ENCODE results near the gene YJEFN3. TPM values are rescaled to one million over a fixed set of nuclear protein-coding genes. Genes with fewer than 3 reads are reported as not detected.

Gene YJEFN3
- polyA plus RNA-seq, 3 donors = 2.3 TPM; not detected in 2

DNA sequence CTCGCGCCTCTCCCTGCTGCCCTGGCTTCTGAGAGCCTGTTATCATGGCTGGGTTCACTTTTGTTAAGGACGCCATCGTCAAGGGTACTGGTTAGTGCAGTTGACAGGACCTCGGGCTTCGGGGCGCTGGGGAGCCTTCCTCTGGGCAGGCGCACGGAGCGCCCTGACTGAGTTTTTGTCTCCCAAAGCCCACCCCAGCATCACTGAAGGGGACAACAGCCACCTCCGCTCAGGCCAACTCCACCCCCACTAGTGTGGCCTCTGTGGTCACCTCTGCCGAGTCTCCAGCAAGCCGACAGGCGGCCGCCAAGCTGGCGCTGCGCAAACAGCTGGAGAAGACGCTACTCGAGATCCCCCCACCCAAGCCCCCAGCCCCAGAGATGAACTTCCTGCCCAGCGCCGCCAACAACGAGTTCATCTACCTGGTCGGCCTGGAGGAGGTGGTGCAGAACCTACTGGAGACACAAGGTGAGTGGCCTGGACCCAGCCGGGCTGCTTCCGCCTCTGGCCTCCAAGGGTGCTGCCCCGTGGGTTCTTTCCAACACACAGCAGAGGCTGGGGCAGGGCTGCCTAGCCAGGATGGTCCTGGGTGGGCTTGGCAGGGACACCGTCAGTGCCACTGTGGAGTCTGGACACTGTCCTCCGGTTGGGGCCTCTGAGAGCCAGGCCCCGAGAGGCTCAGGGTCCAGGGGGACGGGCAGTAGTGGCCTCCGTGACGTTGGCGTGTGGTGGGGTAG, 30.3 kb upstream of the YJEFN3 start:
- Histone ChIP-seq H3K36me3 (replicated peaks in 1 of 2; ENCODE audit: control insufficient read depth in 1 of 2, insufficient read depth in 2 of 2, low read length in 2 of 2) (peaks cover 93 to 99% of the 10 kb centered on the region in 2 donors), H3K27ac (ENCODE audit: low read depth in 1 of 2, low read length in 2 of 2) (peak overlapping the region in 1 of 2 donors; percentile 18), H3K27me3 (ENCODE audit: control insufficient read depth in 2 of 2, insufficient read depth in 2 of 2, low read length in 2 of 2) (no peaks in the 10 kb centered on the region), H4K20me1 (ENCODE audit: insufficient read depth, low read length) (peaks cover 46% of the 10 kb centered on the region), H3K4me1 (ENCODE audit: control insufficient read depth in 1 of 2, insufficient read depth in 2 of 2, low read length in 2 of 2) (no peaks in the 10 kb centered on the region), H3K79me2 (ENCODE audit: insufficient read depth, low read length) (peaks cover 8% of the 10 kb centered on the region), H3K4me2 (replicated peaks; ENCODE audit: extremely low read depth, low read length, poor library complexity, severe bottlenecking) (no peak overlapping the region), H3K9ac (ENCODE audit: insufficient read depth, low read length, poor library complexity, severe bottlenecking) (no peak overlapping the region), H3K9me3 (replicated peaks in 1 of 2; ENCODE audit: control insufficient read depth in 1 of 2, insufficient read depth in 1 of 2, low read length in 2 of 2) (no peaks in the 10 kb centered on the region), H3K4me3 (replicated peaks in 1 of 3; ENCODE audit: low read depth in 2 of 3, low read length in 3 of 3) (no peak overlapping the region), H2AFZ (ENCODE audit: insufficient read depth, low read depth, low read length, poor library complexity, severe bottlenecking) (no peak overlapping the region)
- Mint-ChIP-seq H3K4me3 (no peak overlapping the region), H3K27me3 (ENCODE audit: low read depth in 3 of 3) (peaks cover 0 to 3% (median 0%) of the 10 kb centered on the region in 3 donors), H3K27ac (peak overlapping the region in 1 of 7 donors; percentile 35), H3K9me3 (peaks cover 0 to 5% (median 0%) of the 10 kb centered on the region in 7 donors), H3K4me1 (peaks cover 2% of the 10 kb centered on the region), H3K36me3 (peaks cover 89 to 99% of the 10 kb centered on the region in 2 donors)
- no peak for DNase-seq
- WGBS (ENCODE audit: insufficient coverage) = 96% methylated on average over 24 of the region's 33 CpGs
- intact Hi-C loops (cut with micrococcal nuclease) = no loop called here
- TF ChIP-seq, protein P1, sequence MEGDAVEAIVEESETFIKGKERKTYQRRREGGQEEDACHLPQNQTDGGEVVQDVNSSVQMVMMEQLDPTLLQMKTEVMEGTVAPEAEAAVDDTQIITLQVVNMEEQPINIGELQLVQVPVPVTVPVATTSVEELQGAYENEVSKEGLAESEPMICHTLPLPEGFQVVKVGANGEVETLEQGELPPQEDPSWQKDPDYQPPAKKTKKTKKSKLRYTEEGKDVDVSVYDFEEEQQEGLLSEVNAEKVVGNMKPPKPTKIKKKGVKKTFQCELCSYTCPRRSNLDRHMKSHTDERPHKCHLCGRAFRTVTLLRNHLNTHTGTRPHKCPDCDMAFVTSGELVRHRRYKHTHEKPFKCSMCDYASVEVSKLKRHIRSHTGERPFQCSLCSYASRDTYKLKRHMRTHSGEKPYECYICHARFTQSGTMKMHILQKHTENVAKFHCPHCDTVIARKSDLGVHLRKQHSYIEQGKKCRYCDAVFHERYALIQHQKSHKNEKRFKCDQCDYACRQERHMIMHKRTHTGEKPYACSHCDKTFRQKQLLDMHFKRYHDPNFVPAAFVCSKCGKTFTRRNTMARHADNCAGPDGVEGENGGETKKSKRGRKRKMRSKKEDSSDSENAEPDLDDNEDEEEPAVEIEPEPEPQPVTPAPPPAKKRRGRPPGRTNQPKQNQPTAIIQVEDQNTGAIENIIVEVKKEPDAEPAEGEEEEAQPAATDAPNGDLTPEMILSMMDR (IDR thresholded peaks at IDR 0.05) = no peak

DNA sequence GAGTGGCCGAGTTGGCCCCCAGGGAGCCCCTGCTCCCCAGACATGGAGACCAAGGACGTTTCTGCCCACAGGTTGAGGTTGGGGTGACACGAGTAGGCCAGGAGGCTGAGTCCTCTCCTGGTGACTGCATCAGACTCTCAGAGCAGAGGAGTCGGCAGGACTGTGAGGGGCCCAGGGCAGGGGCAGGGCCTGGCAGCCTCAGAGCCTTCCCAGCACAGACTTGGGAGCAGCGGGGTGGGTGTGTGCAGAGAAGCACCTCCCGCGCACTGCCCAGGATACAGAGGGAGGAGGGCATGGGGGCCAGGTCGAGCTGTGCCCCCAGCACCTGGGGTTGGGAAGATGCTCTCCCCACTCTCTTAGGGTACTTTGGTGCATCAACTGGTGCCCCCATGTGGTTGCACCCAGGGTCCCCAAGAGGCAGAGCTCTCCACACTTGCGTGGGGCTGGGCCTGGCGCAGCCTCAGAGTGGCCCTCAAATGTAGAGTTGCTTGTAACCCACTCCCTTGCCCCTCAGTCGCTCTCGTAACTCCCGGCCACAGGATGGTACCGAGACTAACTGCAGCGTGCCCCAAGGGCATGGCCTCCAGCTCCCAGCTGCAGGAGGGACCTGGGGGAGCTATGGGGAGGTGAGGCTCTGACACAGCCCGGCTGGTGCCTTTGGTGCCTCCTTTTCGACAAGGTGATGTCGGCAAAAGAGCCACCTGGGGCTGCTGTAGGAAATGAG, 29.3 kb upstream of the YJEFN3 start:
- Histone ChIP-seq H3K27me3 (ENCODE audit: control insufficient read depth in 2 of 2, insufficient read depth in 2 of 2, low read length in 2 of 2) (no peaks in the 10 kb centered on the region), H3K36me3 (replicated peaks in 1 of 2; ENCODE audit: control insufficient read depth in 1 of 2, insufficient read depth in 2 of 2, low read length in 2 of 2) (peaks cover 94 to 100% of the 10 kb centered on the region in 2 donors), H3K9me3 (replicated peaks in 1 of 2; ENCODE audit: control insufficient read depth in 1 of 2, insufficient read depth in 1 of 2, low read length in 2 of 2) (no peaks in the 10 kb centered on the region), H3K27ac (ENCODE audit: low read depth in 1 of 2, low read length in 2 of 2) (no peak overlapping the region), H3K4me1 (ENCODE audit: control insufficient read depth in 1 of 2, insufficient read depth in 2 of 2, low read length in 2 of 2) (no peaks in the 10 kb centered on the region), H3K9ac (ENCODE audit: insufficient read depth, low read length, poor library complexity, severe bottlenecking) (no peak overlapping the region), H4K20me1 (ENCODE audit: insufficient read depth, low read length) (peaks cover 42% of the 10 kb centered on the region), H3K4me2 (replicated peaks; ENCODE audit: extremely low read depth, low read length, poor library complexity, severe bottlenecking) (no peak overlapping the region), H3K4me3 (replicated peaks in 1 of 3; ENCODE audit: low read depth in 2 of 3, low read length in 3 of 3) (no peak overlapping the region), H2AFZ (ENCODE audit: insufficient read depth, low read depth, low read length, poor library complexity, severe bottlenecking) (no peak overlapping the region), H3K79me2 (ENCODE audit: insufficient read depth, low read length) (peaks cover 6% of the 10 kb centered on the region)
- H3K4me3 Mint-ChIP-seq = no peak overlapping the region
- TF ChIP-seq, protein P1 (IDR thresholded peaks at IDR 0.05) = no peak
- no peak for DNase-seq
- H3K4me1 Mint-ChIP-seq = peaks cover 2% of the 10 kb centered on the region
- WGBS (ENCODE audit: insufficient coverage) = 96% methylated on average over 18 of the region's 18 CpGs
- H3K36me3 Mint-ChIP-seq = peaks cover 89 to 98% of the 10 kb centered on the region in 2 donors
- peaks cover 0 to 5% (median 0%) of the 10 kb centered on the region in 7 donors for H3K9me3 Mint-ChIP-seq
- intact Hi-C loops (cut with micrococcal nuclease) = no loop called here
- peaks cover 0 to 3% (median 0%) of the 10 kb centered on the region in 3 donors for H3K27me3 Mint-ChIP-seq (ENCODE audit: low read depth in 3 of 3)
- H3K27ac Mint-ChIP-seq = peak overlapping the region in 1 of 7 donors; percentile 36
